KG1 (cell line): ENCODE data around the gene UCMA.

Experiments used
- DNase-seq: peaks from one replicate; lab custom pipeline; 2025; lab: John Stamatoyannopoulos, UW

Gene UCMA

GRCh38 chr10:13233358-13233757, 816 bp downstream of the UCMA start:
- no peak for DNase-seq

- no peak for DNase-seq
These were observed 2.4 kb downstream of the UCMA start for GRCh38 chr10:13231808-13232207.

GRCh38 chr10:13231190-13231589, 3.0 kb downstream of the UCMA start:
- DNase-seq: no peak

GRCh38 chr10:13227031-13227430, 7.1 kb downstream of the UCMA start:
- DNase-seq: no peak

GRCh38 chr10:13225601-13226000, 8.6 kb downstream of the UCMA start:
- DNase-seq: no peak

GRCh38 chr10:13224210-13224995, 9.8 kb downstream of the UCMA start:
- DNase-seq: no peak

GRCh38 chr10:13223241-13223640, 10.9 kb downstream of the UCMA start:
- DNase-seq: no peak

GRCh38 chr10:13222566-13222965, 11.6 kb downstream of the UCMA start:
- no peak for DNase-seq

GRCh38 chr10:13222151-13222550, 12.0 kb downstream of the UCMA start:
- DNase-seq: no peak

- DNase-seq: no peak
These were observed 12.6 kb downstream of the UCMA start for GRCh38 chr10:13221572-13221971.

GRCh38 chr10:13219685-13220670, 14.2 kb downstream of the UCMA start:
- no peak for DNase-seq

GRCh38 chr10:13218878-13219277, 15.3 kb downstream of the UCMA start:
- DNase-seq: no peak

- no peak for DNase-seq
These were observed 21.0 kb downstream of the UCMA start for GRCh38 chr10:13213163-13213562.

GRCh38 chr10:13206546-13207443, 27.4 kb downstream of the UCMA start:
- DNase-seq: peak; percentile 11

GRCh38 chr10:13206091-13206490, 28.1 kb downstream of the UCMA start:
- no peak for DNase-seq

GRCh38 chr10:13201132-13201531, 33.0 kb downstream of the UCMA start:
- DNase-seq: no peak

GRCh38 chr10:13195016-13195415, 39.2 kb downstream of the UCMA start:
- DNase-seq: no peak

GRCh38 chr10:13193637-13194036, 40.5 kb downstream of the UCMA start:
- DNase-seq: no peak

- DNase-seq: no peak
These were observed 42.8 kb downstream of the UCMA start for GRCh38 chr10:13191362-13191761.

- no peak for DNase-seq
These were observed 43.4 kb downstream of the UCMA start for GRCh38 chr10:13190816-13191215.

- no peak for DNase-seq
These were observed 44.2 kb downstream of the UCMA start for GRCh38 chr10:13189961-13190360.

- no peak for DNase-seq
These were observed 45.6 kb downstream of the UCMA start for GRCh38 chr10:13188593-13188992.
